ENCODE measurements around the gene ZNF284.

The ZNF284 gene

GRCh38 chr19:44071824-44072542, at the start of gene ZNF284:
Gene ZNF284, plus strand, starts transcription at chr19:44072159. Its CDS starts 4,231 bp downstream, at chr19:44076390.
- peak; percentile 62 to 68 for DNase-seq (ENCODE audit: low read depth in 2 of 2)

GRCh38 chr19:44024900-44025216, 47.1 kb upstream of the ZNF284 start:
- DNase-seq (ENCODE audit: low read depth in 2 of 2) = no peak

- peak; percentile 56 to 62 for DNase-seq (ENCODE audit: low read depth in 2 of 2)
Measured at GRCh38 chr19:44025217-44025936, 46.6 kb upstream of the ZNF284 start, which contains the start of gene ZNF222. Gene ZNF222, plus strand, starts transcription at chr19:44025379. Its CDS starts 58 bp downstream, at chr19:44025437.

GRCh38 chr19:44026622-44027021, 45.3 kb upstream of the ZNF284 start:
- no peak for DNase-seq (ENCODE audit: low read depth in 2 of 2)

DNA sequence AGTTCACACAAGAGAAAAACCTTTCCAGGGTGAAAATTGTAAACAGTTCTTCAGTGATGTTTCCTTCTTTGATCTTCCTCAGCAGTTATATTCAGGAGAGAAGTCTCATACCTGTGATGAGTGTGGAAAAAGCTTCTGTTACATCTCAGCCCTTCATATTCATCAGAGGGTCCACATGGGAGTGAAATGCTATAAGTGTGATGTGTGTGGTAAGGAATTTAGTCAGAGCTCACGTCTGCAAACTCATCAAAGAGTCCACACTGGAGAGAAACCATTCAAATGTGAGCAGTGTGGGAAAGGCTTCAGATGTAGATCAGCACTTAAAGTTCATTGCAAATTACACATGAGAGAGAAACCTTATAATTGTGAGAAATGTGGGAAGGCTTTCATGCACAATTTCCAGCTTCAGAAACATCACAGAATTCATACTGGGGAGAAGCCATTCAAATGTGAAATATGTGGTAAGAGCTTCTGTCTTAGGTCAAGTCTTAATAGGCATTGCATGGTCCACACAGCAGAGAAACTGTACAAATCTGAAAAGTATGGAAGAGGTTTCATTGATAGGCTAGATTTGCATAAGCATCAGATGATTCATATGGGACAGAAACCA, 39.9 kb upstream of the ZNF284 start:
- no peak for DNase-seq (ENCODE audit: low read depth in 2 of 2)

GRCh38 chr19:44042147-44042546, 29.8 kb upstream of the ZNF284 start:
- no peak for DNase-seq (ENCODE audit: low read depth in 2 of 2)

GRCh38 chr19:44050740-44051649, 21.0 kb upstream of the ZNF284 start:
- no peak for DNase-seq (ENCODE audit: low read depth in 2 of 2)

GRCh38 chr19:44051650-44052402, 20.1 kb upstream of the ZNF284 start, which contains the start of gene ZNF223:
Gene ZNF223, plus strand, starts transcription at chr19:44052036. Its CDS starts 3,141 bp downstream, at chr19:44055177.
- peak; percentile 28 to 29 for DNase-seq (ENCODE audit: low read depth in 2 of 2)

DNA sequence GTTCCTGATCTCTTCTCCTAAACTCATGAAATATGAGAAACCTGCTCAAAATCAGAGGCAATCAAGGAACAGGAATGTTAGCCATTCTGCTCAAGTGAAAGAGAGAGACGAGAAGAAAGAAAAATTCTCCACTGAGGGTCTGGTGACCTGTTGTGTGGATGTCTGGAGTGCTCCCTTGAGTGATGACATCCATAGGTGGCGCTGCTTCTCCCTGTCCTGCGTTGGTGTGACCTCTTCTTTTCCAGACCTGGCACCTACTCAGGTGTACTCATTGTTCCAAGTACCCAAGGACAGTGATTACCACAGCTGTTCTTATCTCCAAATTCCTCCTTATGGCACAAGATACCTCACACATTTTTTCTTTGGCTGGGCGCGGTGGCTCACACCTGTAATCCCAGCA, 16.1 kb upstream of the ZNF284 start:
- DNase-seq (ENCODE audit: low read depth in 2 of 2) = no peak

DNA sequence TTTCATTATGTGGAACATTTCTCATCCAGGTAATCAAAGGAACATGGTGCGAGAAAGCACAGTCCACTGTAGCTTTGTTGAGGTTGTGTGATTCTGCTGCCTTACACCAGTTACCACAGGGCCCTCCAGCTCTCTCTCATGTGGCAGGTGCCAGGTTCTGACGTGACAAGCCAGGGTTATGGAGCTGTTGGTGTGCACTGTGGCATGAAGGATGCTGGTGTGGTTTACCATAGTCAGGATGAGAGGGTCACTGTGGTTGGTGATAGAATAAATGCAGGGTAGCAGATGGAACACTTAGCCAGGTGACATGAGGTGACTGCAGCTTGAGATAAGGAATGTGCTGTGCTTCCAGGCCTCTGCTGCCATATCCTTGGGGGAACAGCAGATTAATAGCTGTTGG, 12.7 kb upstream of the ZNF284 start:
- no peak for DNase-seq (ENCODE audit: low read depth in 2 of 2)

DNA sequence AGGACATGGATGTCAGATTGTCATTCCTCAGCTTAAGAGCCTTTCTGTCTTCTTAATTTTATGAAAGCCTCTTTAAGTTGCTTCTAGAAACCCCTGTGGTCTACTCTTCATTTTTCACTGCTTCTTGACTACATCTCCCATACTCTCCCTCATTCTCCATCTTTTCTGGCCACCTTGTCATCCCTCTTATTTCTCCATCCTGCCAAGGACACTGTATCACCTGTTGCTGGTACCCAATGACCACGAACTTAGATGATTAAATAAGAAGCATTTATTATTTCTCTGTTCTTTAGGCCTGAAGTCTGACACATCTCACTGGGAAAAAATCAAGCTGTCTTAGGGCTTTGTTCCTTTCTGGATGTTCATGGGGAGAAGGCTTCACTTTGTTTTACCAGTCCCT, 10.9 kb upstream of the ZNF284 start:
- DNase-seq (ENCODE audit: low read depth in 2 of 2) = no peak

DNA sequence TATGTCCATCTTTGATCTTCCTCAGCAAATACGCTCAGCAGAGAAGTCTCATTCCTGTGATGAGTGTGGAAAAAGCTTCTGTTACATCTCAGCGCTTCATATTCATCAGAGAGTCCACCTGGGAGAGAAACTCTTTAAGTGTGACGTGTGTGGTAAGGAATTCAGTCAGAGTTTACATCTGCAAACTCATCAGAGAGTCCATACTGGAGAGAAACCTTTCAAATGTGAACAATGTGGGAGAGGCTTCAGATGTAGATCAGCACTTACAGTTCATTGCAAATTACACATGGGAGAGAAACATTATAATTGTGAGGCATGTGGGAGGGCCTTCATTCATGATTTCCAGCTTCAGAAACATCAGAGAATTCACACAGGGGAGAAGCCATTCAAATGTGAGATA, 5.7 kb upstream of the ZNF284 start:
- DNase-seq (ENCODE audit: low read depth in 2 of 2) = no peak

DNA sequence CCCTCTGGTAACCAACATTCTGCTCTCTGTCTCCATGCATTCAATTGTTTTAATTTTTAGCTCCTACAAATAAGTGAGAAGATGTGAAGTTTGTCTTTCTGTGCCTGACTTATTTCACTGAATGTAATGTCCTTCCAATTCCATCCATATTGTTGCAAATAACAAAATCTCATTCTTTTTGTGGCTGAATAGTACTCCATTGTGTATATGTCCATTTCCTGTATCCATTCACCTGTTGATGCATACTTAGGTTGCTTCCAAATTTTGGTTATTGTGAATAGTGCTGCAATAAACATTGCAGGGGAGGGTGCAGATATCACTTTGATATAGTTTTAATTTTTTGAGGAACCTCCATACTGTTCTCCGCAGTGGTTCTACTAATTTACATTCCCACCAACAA, 2.5 kb upstream of the ZNF284 start:
- DNase-seq (ENCODE audit: low read depth in 2 of 2) = no peak

DNA sequence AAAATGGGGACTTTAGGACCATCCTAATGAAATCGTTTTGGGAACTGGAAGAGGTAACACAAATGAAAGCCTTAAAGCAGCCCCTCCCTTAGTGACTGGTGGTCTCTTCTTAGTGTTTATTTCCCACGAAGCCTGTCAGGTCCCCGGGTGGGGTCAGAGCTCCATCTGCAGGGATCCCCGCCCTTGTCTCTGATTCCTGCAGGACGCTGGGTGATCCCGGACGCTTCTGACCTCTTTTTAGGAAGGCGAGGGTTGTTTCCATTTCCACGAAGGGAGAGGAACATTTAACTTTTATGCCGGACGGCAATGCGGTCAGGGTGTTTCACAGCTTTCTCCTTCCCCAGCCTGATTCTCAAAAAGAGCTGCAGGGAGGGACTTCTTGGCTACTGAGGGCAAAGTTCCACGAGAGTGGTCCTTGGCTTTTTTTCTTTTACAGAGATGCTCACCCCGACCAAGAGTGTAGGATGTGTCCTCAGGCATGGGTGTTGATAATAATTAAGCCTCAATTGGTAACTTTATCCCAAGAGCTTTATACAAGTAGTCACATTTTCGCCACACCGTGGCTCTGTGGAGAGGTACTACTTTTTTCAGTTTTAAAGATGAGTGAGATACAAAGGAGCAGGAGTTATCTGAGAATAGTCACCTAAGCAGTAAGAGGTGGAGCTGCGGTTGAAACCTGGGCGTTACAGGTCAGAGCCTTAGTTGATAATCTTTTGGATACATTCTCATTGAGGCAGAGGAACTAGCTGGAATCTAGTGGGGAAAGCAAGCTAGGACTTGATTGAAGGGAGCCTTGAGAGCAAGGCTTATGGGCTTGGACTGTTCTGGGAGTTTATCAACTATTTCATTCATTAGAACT, 813 bp downstream of the ZNF284 start:
- no peak for DNase-seq (ENCODE audit: low read depth in 2 of 2)

GRCh38 chr19:44076325-44076724, 4.4 kb downstream of the ZNF284 start:
- DNase-seq (ENCODE audit: low read depth in 2 of 2) = no peak

- no peak for DNase-seq (ENCODE audit: low read depth in 2 of 2)
Measured at GRCh38 chr19:44092108-44092507, 20.1 kb downstream of the ZNF284 start.

- DNase-seq (ENCODE audit: low read depth in 2 of 2) = peak; percentile 63 to 67
Measured at GRCh38 chr19:44093931-44094765, 22.2 kb downstream of the ZNF284 start, which contains the start of gene ZNF224. Gene ZNF224, plus strand, starts transcription at chr19:44094361. Its CDS starts 3,513 bp downstream, at chr19:44097874.

- no peak for DNase-seq (ENCODE audit: low read depth in 2 of 2)
Measured at GRCh38 chr19:44107751-44108150, 35.8 kb downstream of the ZNF284 start.

GRCh38 chr19:44109458-44109857, 37.5 kb downstream of the ZNF284 start:
- no peak for DNase-seq (ENCODE audit: low read depth in 2 of 2)

All from stimulated activated CD8-positive, alpha-beta memory T cell treated with anti-CD3 and anti-CD28 coated beads, Interleukin-2, amount 100 ng/mL, for 1 hour (primary cell).